Hepatocyte (in vitro differentiated cells): Measurements from ENCODE around the gene ALCAM. TPM values are rescaled to one million over a fixed set of nuclear protein-coding genes. Genes with fewer than 3 reads are reported as not detected.

ENCODE experiments used
- DNase-seq: peaks from one replicate; pipeline ENCODE4 v3.0.0-alpha.2; 2016; ENCODE audit warnings: low spot score
- H2AFZ ChIP-seq: fragments of 200-600 bp; sonication (generic); 2 replicates; pipeline ENCODE4 v1.6.0; 2016; ENCODE audit warnings: antibody characterized with exemption, mild to moderate bottlenecking
- H3K27ac ChIP-seq: fragments of 200-600 bp; sonication (generic); 2 replicates; pipeline ENCODE4 v1.5.1; 2016; ENCODE audit warnings: mild to moderate bottlenecking
- H3K27me3 ChIP-seq: fragments of 200-600 bp; sonication (generic); 2 replicates; pipeline ENCODE4 v1.6.1; 2016
- H3K36me3 ChIP-seq: fragments of 200-600 bp; sonication (generic); replicated peaks from 2 replicates; pipeline ENCODE4 v1.5.1; 2016; ENCODE audit warnings: low read depth; ENCODE audit not compliant: insufficient read depth
- H3K4me1 ChIP-seq: fragments of 200-600 bp; sonication (generic); 2 replicates; pipeline ENCODE4 v1.5.1; 2016; ENCODE audit warnings: mild to moderate bottlenecking, moderate library complexity; ENCODE audit not compliant: insufficient read depth
- H3K4me2 ChIP-seq: fragments of 200-600 bp; sonication (generic); 2 replicates; pipeline ENCODE4 v1.6.0; 2016
- H3K4me3 ChIP-seq: fragments of 200-600 bp; sonication (generic); 2 replicates; pipeline ENCODE4 v1.5.1; 2016; ENCODE audit warnings: mild to moderate bottlenecking
- H3K79me2 ChIP-seq: fragments of 200-600 bp; sonication (generic); 2 replicates; pipeline ENCODE4 v1.6.0; 2017; ENCODE audit warnings: mild to moderate bottlenecking
- H3K9me2 ChIP-seq: fragments of 200-600 bp; sonication (generic); replicated peaks from 2 replicates; pipeline ENCODE4 v1.6.0; 2017; ENCODE audit warnings: mild to moderate bottlenecking; ENCODE audit not compliant: insufficient read depth
- H3K9me3 ChIP-seq: fragments of 200-600 bp; sonication (generic); 2 replicates; pipeline ENCODE4 v1.5.1; 2016; ENCODE audit warnings: low read depth, mild to moderate bottlenecking
- H4K20me1 ChIP-seq: fragments of 200-600 bp; sonication (generic); 2 replicates; pipeline ENCODE4 v1.6.0; 2016; ENCODE audit warnings: mild to moderate bottlenecking; ENCODE audit not compliant: insufficient read depth, poor library complexity, severe bottlenecking
- CTCF ChIP-seq: fragments of 200-600 bp; sonication (generic); IDR thresholded peaks from 2 replicates; pipeline ENCODE4 v1.5.1; 2016; ENCODE audit warnings: antibody characterized with exemption, mild to moderate bottlenecking; ENCODE audit not compliant: poor library complexity
- EZH2 ChIP-seq: fragments of 200-600 bp; sonication (generic); IDR thresholded peaks from 2 replicates; pipeline ENCODE4 v1.6.1; 2016; ENCODE audit warnings: antibody characterized with exemption, mild to moderate bottlenecking, borderline replicate concordance
- EZH2phosphoT487 ChIP-seq: fragments of 200-600 bp; sonication (generic); IDR thresholded peaks from one replicate; pipeline ENCODE4 v1.6.1; 2018; ENCODE audit warnings: antibody characterized with exemption, mild to moderate bottlenecking, low read depth, moderate library complexity; ENCODE audit not compliant: unreplicated experiment, severe bottlenecking
- WGBS: methylation state at CpG from one replicate; pipeline ENCODE4 v1.1.6; 2016; ENCODE audit warnings: low lambda C conversion rate; ENCODE audit errors: missing lambda C conversion rate; 5-methylcytosine and 5-hydroxymethylcytosine counted together
- polyA plus RNA-seq: library from polyadenylated mRNA; unstranded; fragments of >200 nt; fragmentation: Nextera tagmentation; extraction: Ambion mirVana; gene quantifications from 2 replicates; pipeline ENCODE4 v1.2.1, GENCODE V29; 2016
- total RNA-seq: library from RNA; depleted of rRNA; stranded (reverse); fragments of >200 nt; gene quantifications from 2 replicates; pipeline ENCODE4 v1.2.3, GENCODE V29; 2014

ALCAM gene
- total and polyA plus RNA-seq, 2 experiments from 2014 or later = 58.0 to 134 TPM

DNA sequence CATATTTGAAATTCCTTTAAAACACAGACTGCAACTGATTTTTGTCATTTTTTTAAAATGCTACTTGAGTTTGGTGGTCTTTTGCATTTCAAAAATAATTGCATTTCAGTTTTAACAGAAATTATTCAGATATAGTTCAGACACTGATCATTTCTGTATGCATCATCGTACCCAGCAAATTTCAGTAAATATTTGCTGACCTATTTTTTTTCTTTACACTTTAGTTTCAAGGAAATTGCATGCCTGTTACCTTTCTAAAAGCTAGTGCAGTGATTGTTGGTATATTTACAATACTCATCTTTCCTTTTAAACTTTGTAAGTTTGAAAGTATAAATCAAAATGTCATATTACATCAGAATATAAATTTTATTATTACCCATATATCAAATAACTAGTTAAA, 32.4 kb downstream of the ALCAM start:
- 69% methylated on average over 1 of the region's 1 CpG for WGBS
- no peaks in the 10 kb centered on the region for H3K36me3 ChIP-seq
- no peak for DNase-seq
- H2AFZ ChIP-seq = no peak overlapping the region
- H3K79me2 ChIP-seq = peaks cover 47% of the 10 kb centered on the region
- H3K4me3 ChIP-seq = no peak overlapping the region
- no peaks in the 10 kb centered on the region for H3K9me2 ChIP-seq
- H4K20me1 ChIP-seq = no peaks in the 10 kb centered on the region
- no peak overlapping the region for H3K27ac ChIP-seq
- no peak overlapping the region for H3K4me2 ChIP-seq
- TF ChIP-seq EZH2 = no peak
- TF ChIP-seq CTCF = no peak
- H3K9me3 ChIP-seq = no peaks in the 10 kb centered on the region
- H3K4me1 ChIP-seq = peaks cover 9% of the 10 kb centered on the region
- H3K27me3 ChIP-seq = no peaks in the 10 kb centered on the region

DNA sequence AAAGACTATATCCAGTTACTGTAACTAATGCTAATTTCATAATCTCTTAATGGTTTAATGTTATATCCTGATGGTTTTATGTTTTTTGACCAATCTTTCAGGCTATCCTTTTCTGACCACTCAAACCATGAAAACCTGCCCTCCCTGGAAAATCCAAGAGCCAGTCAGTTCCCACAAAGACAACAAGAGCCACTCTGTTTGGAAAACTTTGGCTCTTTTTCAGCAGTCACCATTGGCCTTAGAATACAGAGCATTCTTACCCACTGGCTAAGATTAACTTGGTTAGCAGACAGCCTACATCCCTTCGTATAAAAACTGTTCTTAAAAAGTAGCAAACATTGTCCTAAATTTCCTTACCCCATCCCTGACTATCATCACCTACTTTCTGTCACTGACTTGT, 32.9 kb downstream of the ALCAM start:
- Histone ChIP-seq H4K20me1 (no peaks in the 10 kb centered on the region), H2AFZ (no peak overlapping the region), H3K27ac (no peak overlapping the region), H3K9me3 (no peaks in the 10 kb centered on the region), H3K4me1 (peaks cover 9% of the 10 kb centered on the region), H3K79me2 (peaks cover 44% of the 10 kb centered on the region), H3K4me2 (no peak overlapping the region), H3K36me3 (no peaks in the 10 kb centered on the region), H3K4me3 (no peak overlapping the region), H3K9me2 (no peaks in the 10 kb centered on the region), H3K27me3 (no peaks in the 10 kb centered on the region)
- TF ChIP-seq EZH2 = no peak
- no peak for TF ChIP-seq CTCF
- TF ChIP-seq EZH2phosphoT487 = no peak
- DNase-seq = no peak
- WGBS = 68% methylated on average over 1 of the region's 1 CpG

DNA sequence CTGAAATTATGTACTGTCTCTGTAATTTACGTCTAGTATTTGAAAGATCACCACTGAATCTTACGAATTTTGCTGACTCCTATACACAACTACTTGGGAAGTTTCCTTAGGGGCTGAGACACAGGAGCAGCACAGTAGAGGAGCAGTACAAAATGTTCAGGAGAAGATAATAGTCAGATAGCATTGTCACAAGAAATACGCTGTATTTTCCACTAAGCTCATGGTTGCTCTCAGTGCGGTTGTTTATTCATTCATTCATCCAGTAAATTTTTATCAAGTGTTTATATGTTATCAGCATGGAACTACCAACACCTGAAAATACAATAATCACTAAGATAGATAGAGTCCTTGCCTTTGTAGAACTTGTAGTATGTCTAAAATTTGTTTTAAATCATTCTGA, 34.5 kb downstream of the ALCAM start:
- Histone ChIP-seq H3K4me3 (no peak overlapping the region), H3K9me3 (no peaks in the 10 kb centered on the region), H3K27me3 (no peaks in the 10 kb centered on the region), H4K20me1 (no peaks in the 10 kb centered on the region), H3K79me2 (peaks cover 32% of the 10 kb centered on the region), H3K4me2 (no peak overlapping the region), H3K36me3 (no peaks in the 10 kb centered on the region), H3K9me2 (no peaks in the 10 kb centered on the region), H3K27ac (no peak overlapping the region), H3K4me1 (peaks cover 9% of the 10 kb centered on the region), H2AFZ (no peak overlapping the region)
- TF ChIP-seq EZH2phosphoT487 (no peak), CTCF (no peak), EZH2 (no peak)
- no peak for DNase-seq
- 89% methylated on average over 4 of the region's 4 CpGs for WGBS

DNA sequence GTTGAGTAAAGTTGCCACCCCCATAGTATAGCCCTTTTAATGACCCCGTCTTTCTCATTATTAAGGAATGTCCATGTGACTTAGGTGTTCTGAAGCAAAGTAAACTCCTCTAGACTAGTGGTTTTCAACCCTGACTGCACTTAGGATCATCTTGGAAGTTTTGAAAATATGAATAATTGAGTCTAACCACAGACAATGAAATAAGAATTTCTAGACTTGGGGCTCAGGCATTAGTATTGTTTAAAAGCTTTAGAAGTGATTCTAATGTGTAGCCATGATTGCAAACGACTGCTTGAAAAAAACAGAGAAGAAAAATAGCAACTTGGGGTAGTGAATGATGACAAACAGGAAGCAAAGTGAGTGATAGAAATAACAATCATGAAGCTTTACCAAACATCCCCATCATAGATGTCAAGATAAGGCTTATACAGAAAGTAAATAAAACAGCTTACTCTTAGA, 35.0 kb downstream of the ALCAM start:
- Histone ChIP-seq H2AFZ (no peak overlapping the region), H3K9me2 (no peaks in the 10 kb centered on the region), H3K79me2 (peaks cover 27% of the 10 kb centered on the region), H3K27me3 (no peaks in the 10 kb centered on the region), H3K9me3 (no peaks in the 10 kb centered on the region), H3K4me3 (no peak overlapping the region), H3K4me2 (no peak overlapping the region), H3K4me1 (peaks cover 9% of the 10 kb centered on the region), H4K20me1 (no peaks in the 10 kb centered on the region), H3K36me3 (no peaks in the 10 kb centered on the region), H3K27ac (no peak overlapping the region)
- 90% methylated on average over 2 of the region's 2 CpGs for WGBS
- TF ChIP-seq CTCF = no peak
- no peak for TF ChIP-seq EZH2
- no peak for TF ChIP-seq EZH2phosphoT487
- no peak for DNase-seq
